Measurements from ENCODE around the gene POLH.
"Not testable (repeated sequence)": the region's sequence is repeated elsewhere in the genome, so short reads cannot be mapped to it uniquely, and the experiment has no call there.

POLH gene

GRCh38 chr6:43630980-43631619 is 55.1 kb downstream of the POLH start:
- Histone ChIP-seq H3K4me3 (ENCODE audit: low read length in 2 of 2) (no peak overlapping the region), H3K27ac (ENCODE audit: low read length) (no peak overlapping the region), H3K36me3 (ENCODE audit: control insufficient read depth in 2 of 2, insufficient read depth in 2 of 2, low read length in 2 of 2) (peaks cover 0 to 2% of the 10 kb centered on the region in 2 donors), H3K9me3 (ENCODE audit: control insufficient read depth in 2 of 2, low read length in 2 of 2) (no peaks in the 10 kb centered on the region), H3K27me3 (ENCODE audit: control insufficient read depth in 1 of 2, insufficient read depth in 2 of 2, low read length in 2 of 2) (no peaks in the 10 kb centered on the region), H3K9ac (ENCODE audit: low read length in 2 of 2) (no peak overlapping the region), H3K4me1 (ENCODE audit: control insufficient read depth, insufficient read depth, low read length) (peaks cover 29% of the 10 kb centered on the region)

GRCh38 chr6:43633002-43633401 is 57.0 kb downstream of the POLH start:
- not testable (repeated sequence) for H3K9ac ChIP-seq (ENCODE audit: low read length in 2 of 2); H3K36me3 ChIP-seq (ENCODE audit: control insufficient read depth in 2 of 2, insufficient read depth in 2 of 2, low read length in 2 of 2); H3K27me3 ChIP-seq (ENCODE audit: control insufficient read depth in 1 of 2, insufficient read depth in 2 of 2, low read length in 2 of 2); H3K27ac ChIP-seq (ENCODE audit: low read length); H3K9me3 ChIP-seq (ENCODE audit: control insufficient read depth in 2 of 2, low read length in 2 of 2); H3K4me3 ChIP-seq (ENCODE audit: low read length in 2 of 2)
- peaks cover 31% of the 10 kb centered on the region for H3K4me1 ChIP-seq (ENCODE audit: control insufficient read depth, insufficient read depth, low read length)

GRCh38 chr6:43634702-43635303 is 58.8 kb downstream of the POLH start:
- H3K9me3 ChIP-seq (ENCODE audit: control insufficient read depth in 2 of 2, low read length in 2 of 2) = no peaks in the 10 kb centered on the region
- peak overlapping the region; percentile 92 to 94 for H3K4me3 ChIP-seq (ENCODE audit: low read length in 2 of 2)
- peaks cover 27% of the 10 kb centered on the region for H3K4me1 ChIP-seq (ENCODE audit: control insufficient read depth, insufficient read depth, low read length)
- H3K36me3 ChIP-seq (ENCODE audit: control insufficient read depth in 2 of 2, insufficient read depth in 2 of 2, low read length in 2 of 2) = peaks cover 3 to 10% of the 10 kb centered on the region in 2 donors
- H3K27me3 ChIP-seq (ENCODE audit: control insufficient read depth in 1 of 2, insufficient read depth in 2 of 2, low read length in 2 of 2) = no peaks in the 10 kb centered on the region
- H3K9ac ChIP-seq (ENCODE audit: low read length in 2 of 2) = no peak overlapping the region
- H3K27ac ChIP-seq (ENCODE audit: low read length) = peak overlapping the region; percentile 78

- Histone ChIP-seq H3K4me3 (ENCODE audit: low read length in 2 of 2) (peak within 1 kb of the TSS; percentile 92 to 94), H3K27me3 (ENCODE audit: control insufficient read depth in 1 of 2, insufficient read depth in 2 of 2, low read length in 2 of 2) (no peaks in the 10 kb centered on the region), H3K9me3 (ENCODE audit: control insufficient read depth in 2 of 2, low read length in 2 of 2) (no peaks in the 10 kb centered on the region), H3K9ac (ENCODE audit: low read length in 2 of 2) (peak within 1 kb of the TSS; percentile 91 to 96), H3K27ac (ENCODE audit: low read length) (peak within 1 kb of the TSS; percentile 78), H3K4me1 (ENCODE audit: control insufficient read depth, insufficient read depth, low read length) (peaks cover 21% of the 10 kb centered on the region), H3K36me3 (ENCODE audit: control insufficient read depth in 2 of 2, insufficient read depth in 2 of 2, low read length in 2 of 2) (peaks cover 11 to 18% of the 10 kb centered on the region in 2 donors)
Observed at GRCh38 chr6:43635387-43636307, 59.7 kb downstream of the POLH start, which contains the start of gene MAD2L1BP. Gene MAD2L1BP, plus strand, starts transcription at chr6:43635840. Its CDS starts 36 bp downstream, at chr6:43635876.

- peaks cover 21% of the 10 kb centered on the region for H3K4me1 ChIP-seq (ENCODE audit: control insufficient read depth, insufficient read depth, low read length)
- H3K27me3 ChIP-seq (ENCODE audit: control insufficient read depth in 1 of 2, insufficient read depth in 2 of 2, low read length in 2 of 2) = no peaks in the 10 kb centered on the region
- no peaks in the 10 kb centered on the region for H3K9me3 ChIP-seq (ENCODE audit: control insufficient read depth in 2 of 2, low read length in 2 of 2)
- H3K27ac ChIP-seq (ENCODE audit: low read length) = peak overlapping the region; percentile 78
- H3K4me3 ChIP-seq (ENCODE audit: low read length in 2 of 2) = peak overlapping the region; percentile 92 to 94
- H3K9ac ChIP-seq (ENCODE audit: low read length in 2 of 2) = peak overlapping the region; percentile 91 to 96
- peaks cover 11 to 21% of the 10 kb centered on the region in 2 donors for H3K36me3 ChIP-seq (ENCODE audit: control insufficient read depth in 2 of 2, insufficient read depth in 2 of 2, low read length in 2 of 2)
Observed at GRCh38 chr6:43636308-43636659, 60.3 kb downstream of the POLH start.

- peaks cover 24% of the 10 kb centered on the region for H3K4me1 ChIP-seq (ENCODE audit: control insufficient read depth, insufficient read depth, low read length)
Observed at GRCh38 chr6:43639984-43640800, 64.2 kb downstream of the POLH start.

GRCh38 chr6:43644940-43645612 is 69.1 kb downstream of the POLH start, which contains the start of gene RSPH9:
Gene RSPH9, plus strand, starts transcription at chr6:43645036. Its CDS starts 63 bp downstream, at chr6:43645099.
- H3K27ac ChIP-seq (ENCODE audit: low read length) = no peak within 1 kb of the TSS
- H3K36me3 ChIP-seq (ENCODE audit: control insufficient read depth in 2 of 2, insufficient read depth in 2 of 2, low read length in 2 of 2) = peaks cover 10 to 13% of the 10 kb centered on the region in 2 donors
- no peaks in the 10 kb centered on the region for H3K9me3 ChIP-seq (ENCODE audit: control insufficient read depth in 2 of 2, low read length in 2 of 2)
- peaks cover 7% of the 10 kb centered on the region for H3K4me1 ChIP-seq (ENCODE audit: control insufficient read depth, insufficient read depth, low read length)
- no peaks in the 10 kb centered on the region for H3K27me3 ChIP-seq (ENCODE audit: control insufficient read depth in 1 of 2, insufficient read depth in 2 of 2, low read length in 2 of 2)
- peak within 1 kb of the TSS; percentile 41 to 67 for H3K4me3 ChIP-seq (ENCODE audit: low read length in 2 of 2)
- no peak within 1 kb of the TSS for H3K9ac ChIP-seq (ENCODE audit: low read length in 2 of 2)

More at GRCh38 chr6:43639984-43640800, 64.2 kb downstream of the POLH start:
- Histone ChIP-seq H3K27me3 (ENCODE audit: control insufficient read depth in 1 of 2, insufficient read depth in 2 of 2, low read length in 2 of 2) (no peaks in the 10 kb centered on the region), H3K4me3 (ENCODE audit: low read length in 2 of 2) (no peak overlapping the region), H3K36me3 (ENCODE audit: control insufficient read depth in 2 of 2, insufficient read depth in 2 of 2, low read length in 2 of 2) (peaks cover 16 to 25% of the 10 kb centered on the region in 2 donors), H3K27ac (ENCODE audit: low read length) (no peak overlapping the region), H3K9ac (ENCODE audit: low read length in 2 of 2) (no peak overlapping the region), H3K9me3 (ENCODE audit: control insufficient read depth in 2 of 2, low read length in 2 of 2) (no peaks in the 10 kb centered on the region)

GRCh38 chr6:43645613-43645964 is 69.6 kb downstream of the POLH start:
- Histone ChIP-seq H3K4me3 (ENCODE audit: low read length in 2 of 2) (peak overlapping the region in 1 of 2 donors; percentile 67), H3K9ac (ENCODE audit: low read length in 2 of 2) (no peak overlapping the region), H3K36me3 (ENCODE audit: control insufficient read depth in 2 of 2, insufficient read depth in 2 of 2, low read length in 2 of 2) (peaks cover 5 to 8% of the 10 kb centered on the region in 2 donors), H3K9me3 (ENCODE audit: control insufficient read depth in 2 of 2, low read length in 2 of 2) (no peaks in the 10 kb centered on the region), H3K27ac (ENCODE audit: low read length) (no peak overlapping the region), H3K27me3 (ENCODE audit: control insufficient read depth in 1 of 2, insufficient read depth in 2 of 2, low read length in 2 of 2) (no peaks in the 10 kb centered on the region), H3K4me1 (ENCODE audit: control insufficient read depth, insufficient read depth, low read length) (peaks cover 7% of the 10 kb centered on the region)

GRCh38 chr6:43647613-43648012 is 71.6 kb downstream of the POLH start:
- Histone ChIP-seq H3K36me3 (ENCODE audit: control insufficient read depth in 2 of 2, insufficient read depth in 2 of 2, low read length in 2 of 2) (no peaks in the 10 kb centered on the region), H3K27ac (ENCODE audit: low read length) (no peak overlapping the region), H3K9me3 (ENCODE audit: control insufficient read depth in 2 of 2, low read length in 2 of 2) (no peaks in the 10 kb centered on the region), H3K4me1 (ENCODE audit: control insufficient read depth, insufficient read depth, low read length) (peaks cover 7% of the 10 kb centered on the region), H3K4me3 (ENCODE audit: low read length in 2 of 2) (no peak overlapping the region), H3K27me3 (ENCODE audit: control insufficient read depth in 1 of 2, insufficient read depth in 2 of 2, low read length in 2 of 2) (no peaks in the 10 kb centered on the region), H3K9ac (ENCODE audit: low read length in 2 of 2) (no peak overlapping the region)

Data from stomach smooth muscle (tissue), 2 donors.